ENCODE measurements around the gene MICU1. TPM values are rescaled to one million over a fixed set of nuclear protein-coding genes. Genes with fewer than 3 reads are reported as not detected.
A peak's percentile ranks its signal among the peaks of the same experiment; 100 is the strongest.

Gene MICU1
- total and polyA plus RNA-seq, 10 of the 15 experiments (the other 5 are each of a cell fraction or from before 2014, with no cell fraction given): 18.2 to 36.4 (median 22.2) TPM

DNA sequence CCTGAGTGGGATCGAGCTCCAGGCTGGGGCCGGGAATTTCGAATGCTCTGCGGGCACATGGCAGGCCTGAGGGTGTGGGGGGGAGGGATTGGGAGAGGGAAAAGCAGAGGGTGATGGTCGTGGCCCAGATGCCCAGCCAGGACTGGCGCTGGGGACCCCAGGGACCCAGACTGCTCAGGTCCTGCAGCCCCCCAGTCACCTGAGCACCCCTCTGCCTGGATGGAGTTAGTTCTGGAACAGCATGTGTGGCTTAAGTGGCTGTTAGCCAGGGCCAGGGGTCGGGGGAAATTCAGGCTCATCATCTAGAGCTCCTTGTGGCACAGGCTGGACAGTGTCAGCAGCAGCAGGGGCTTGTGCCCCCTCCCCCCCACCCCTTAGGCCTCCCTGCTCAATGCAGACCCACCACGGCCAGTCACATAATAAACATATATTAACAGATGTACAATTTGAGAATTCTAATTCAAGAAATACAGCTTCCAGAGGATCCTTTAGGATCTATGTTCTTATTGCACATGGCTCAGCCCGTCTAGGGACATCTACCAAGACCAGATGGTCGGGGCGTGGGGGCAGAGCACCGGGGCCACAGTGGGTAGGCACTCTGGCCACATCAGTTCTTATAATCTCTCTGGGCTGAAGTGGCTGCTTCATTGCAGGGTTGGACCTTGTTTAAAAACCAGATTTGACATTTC is 293.3 kb downstream of the MICU1 start:
- RAD21 ChIA-PET (ENCODE audit: unreplicated experiment): interaction anchor here (0.6 to 11.6 kb wide), 16 partner anchors 12 to 284 kb away, joined by 3 to 170 read pairs (median 10); partner anchors contain the start of gene DDIT4

More for the DNA sequence above, 293.3 kb downstream of the MICU1 start:
- no peak overlapping the region for H3K4me3 ChIP-seq
- POLR2A ChIA-PET: interaction anchor here (0.7 to 8.0 kb wide), 20 partner anchors 12 to 282 kb away, joined by 3 to 120 read pairs (median 5); partner anchors contain the start of genes ANAPC16, ASCC1 and DDIT4
- intact Hi-C loops (cut with micrococcal nuclease; ENCODE audit: unreplicated experiment): no loop called here
- H3K79me2 ChIP-seq (ENCODE audit: control insufficient read depth, insufficient read depth, low read length): no peaks in the 10 kb centered on the region; the same call in 1 of the 2 replicates
- no peaks in the 10 kb centered on the region for H3K9me3 ChIP-seq (replicated peaks; ENCODE audit: control insufficient read depth, insufficient read depth, low read length)
- no peak for FAIRE-seq
- DNase-seq (ENCODE audit: low read depth, low spot score): no peak
- peaks cover 82% of the 10 kb centered on the region for H3K4me1 ChIP-seq (ENCODE audit: control insufficient read depth, insufficient read depth, low read length)
- SMC1A ChIA-PET (ENCODE audit: uncharacterized antibody, unreplicated experiment): interaction anchor here (0.9 to 9.7 kb wide), 14 partner anchors 9 to 263 kb away, joined by 3 to 140 read pairs (median 4); partner anchors contain the start of genes ANAPC16, ASCC1 and DDIT4
- CTCF ChIA-PET: interaction anchor here (0.8 to 16.6 kb wide), 15 partner anchors 8 to 348 kb away, joined by 3 to 275 read pairs (median 7); partner anchors contain the start of gene DDIT4
- no peak for ATAC-seq
- peaks cover 12 to 15% of the 10 kb centered on the region in 2 experiments; a peak in 3 of 4 replicates for H3K36me3 ChIP-seq (ENCODE audit: control insufficient read depth in 2 of 2, insufficient read depth in 2 of 2, low read length in 1 of 2)
- H3K27ac ChIP-seq (ENCODE audit: control insufficient read depth, insufficient read depth): peak overlapping the region; percentile 95
- 31% methylated on average over 11 of the region's 12 CpGs for WGBS (ENCODE audit: insufficient coverage, insufficient replicate concordance, low lambda C conversion rate, missing lambda C conversion rate)
- peak overlapping the region; percentile 12; the same call in 1 of the 2 replicates for H3K4me2 ChIP-seq (ENCODE audit: control insufficient read depth, insufficient read depth)
- H3K9ac ChIP-seq (ENCODE audit: control insufficient read depth, insufficient read depth, low read length): peak overlapping the region; percentile 66
- TF ChIP-seq, protein P1, sequence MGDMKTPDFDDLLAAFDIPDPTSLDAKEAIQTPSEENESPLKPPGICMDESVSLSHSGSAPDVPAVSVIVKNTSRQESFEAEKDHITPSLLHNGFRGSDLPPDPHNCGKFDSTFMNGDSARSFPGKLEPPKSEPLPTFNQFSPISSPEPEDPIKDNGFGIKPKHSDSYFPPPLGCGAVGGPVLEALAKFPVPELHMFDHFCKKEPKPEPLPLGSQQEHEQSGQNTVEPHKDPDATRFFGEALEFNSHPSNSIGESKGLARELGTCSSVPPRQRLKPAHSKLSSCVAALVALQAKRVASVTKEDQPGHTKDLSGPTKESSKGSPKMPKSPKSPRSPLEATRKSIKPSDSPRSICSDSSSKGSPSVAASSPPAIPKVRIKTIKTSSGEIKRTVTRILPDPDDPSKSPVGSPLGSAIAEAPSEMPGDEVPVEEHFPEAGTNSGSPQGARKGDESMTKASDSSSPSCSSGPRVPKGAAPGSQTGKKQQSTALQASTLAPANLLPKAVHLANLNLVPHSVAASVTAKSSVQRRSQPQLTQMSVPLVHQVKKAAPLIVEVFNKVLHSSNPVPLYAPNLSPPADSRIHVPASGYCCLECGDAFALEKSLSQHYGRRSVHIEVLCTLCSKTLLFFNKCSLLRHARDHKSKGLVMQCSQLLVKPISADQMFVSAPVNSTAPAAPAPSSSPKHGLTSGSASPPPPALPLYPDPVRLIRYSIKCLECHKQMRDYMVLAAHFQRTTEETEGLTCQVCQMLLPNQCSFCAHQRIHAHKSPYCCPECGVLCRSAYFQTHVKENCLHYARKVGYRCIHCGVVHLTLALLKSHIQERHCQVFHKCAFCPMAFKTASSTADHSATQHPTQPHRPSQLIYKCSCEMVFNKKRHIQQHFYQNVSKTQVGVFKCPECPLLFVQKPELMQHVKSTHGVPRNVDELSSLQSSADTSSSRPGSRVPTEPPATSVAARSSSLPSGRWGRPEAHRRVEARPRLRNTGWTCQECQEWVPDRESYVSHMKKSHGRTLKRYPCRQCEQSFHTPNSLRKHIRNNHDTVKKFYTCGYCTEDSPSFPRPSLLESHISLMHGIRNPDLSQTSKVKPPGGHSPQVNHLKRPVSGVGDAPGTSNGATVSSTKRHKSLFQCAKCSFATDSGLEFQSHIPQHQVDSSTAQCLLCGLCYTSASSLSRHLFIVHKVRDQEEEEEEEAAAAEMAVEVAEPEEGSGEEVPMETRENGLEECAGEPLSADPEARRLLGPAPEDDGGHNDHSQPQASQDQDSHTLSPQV (IDR thresholded peaks at IDR 0.05): 0 out of 2 replicates have a peak, but pooled peaks have one; percentile 39
- TF ChIP-seq, protein P2, sequence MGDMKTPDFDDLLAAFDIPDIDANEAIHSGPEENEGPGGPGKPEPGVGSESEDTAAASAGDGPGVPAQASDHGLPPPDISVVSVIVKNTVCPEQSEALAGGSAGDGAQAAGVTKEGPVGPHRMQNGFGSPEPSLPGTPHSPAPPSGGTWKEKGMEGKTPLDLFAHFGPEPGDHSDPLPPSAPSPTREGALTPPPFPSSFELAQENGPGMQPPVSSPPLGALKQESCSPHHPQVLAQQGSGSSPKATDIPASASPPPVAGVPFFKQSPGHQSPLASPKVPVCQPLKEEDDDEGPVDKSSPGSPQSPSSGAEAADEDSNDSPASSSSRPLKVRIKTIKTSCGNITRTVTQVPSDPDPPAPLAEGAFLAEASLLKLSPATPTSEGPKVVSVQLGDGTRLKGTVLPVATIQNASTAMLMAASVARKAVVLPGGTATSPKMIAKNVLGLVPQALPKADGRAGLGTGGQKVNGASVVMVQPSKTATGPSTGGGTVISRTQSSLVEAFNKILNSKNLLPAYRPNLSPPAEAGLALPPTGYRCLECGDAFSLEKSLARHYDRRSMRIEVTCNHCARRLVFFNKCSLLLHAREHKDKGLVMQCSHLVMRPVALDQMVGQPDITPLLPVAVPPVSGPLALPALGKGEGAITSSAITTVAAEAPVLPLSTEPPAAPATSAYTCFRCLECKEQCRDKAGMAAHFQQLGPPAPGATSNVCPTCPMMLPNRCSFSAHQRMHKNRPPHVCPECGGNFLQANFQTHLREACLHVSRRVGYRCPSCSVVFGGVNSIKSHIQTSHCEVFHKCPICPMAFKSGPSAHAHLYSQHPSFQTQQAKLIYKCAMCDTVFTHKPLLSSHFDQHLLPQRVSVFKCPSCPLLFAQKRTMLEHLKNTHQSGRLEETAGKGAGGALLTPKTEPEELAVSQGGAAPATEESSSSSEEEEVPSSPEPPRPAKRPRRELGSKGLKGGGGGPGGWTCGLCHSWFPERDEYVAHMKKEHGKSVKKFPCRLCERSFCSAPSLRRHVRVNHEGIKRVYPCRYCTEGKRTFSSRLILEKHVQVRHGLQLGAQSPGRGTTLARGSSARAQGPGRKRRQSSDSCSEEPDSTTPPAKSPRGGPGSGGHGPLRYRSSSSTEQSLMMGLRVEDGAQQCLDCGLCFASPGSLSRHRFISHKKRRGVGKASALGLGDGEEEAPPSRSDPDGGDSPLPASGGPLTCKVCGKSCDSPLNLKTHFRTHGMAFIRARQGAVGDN (IDR thresholded peaks at IDR 0.05): peak; percentile 17; the same call in 1 of the 2 replicates
- TF ChIP-seq POLR2A (IDR thresholded peaks at IDR 0.05; ENCODE audit: low read depth, low read length) (peak; percentile 21; the same call in 1 of the 2 replicates), ASH2L (IDR thresholded peaks at IDR 0.05; ENCODE audit: borderline replicate concordance, low read depth) (no peak)
- in situ Hi-C loops (cut with MboI): loop anchor here (10.0 kb wide), 1 partner anchor 438 kb away; no protein-coding TSS in a partner anchor
- BruUV-seq (replicated peaks): TSS peak; percentile 88
- H2AFZ ChIP-seq (ENCODE audit: control insufficient read depth, low read depth, low read length): no peak overlapping the region
- no peaks in the 10 kb centered on the region for H4K20me1 ChIP-seq (ENCODE audit: control insufficient read depth, insufficient read depth)
- H3K27me3 ChIP-seq (replicated peaks in 1 of 2; ENCODE audit: control insufficient read depth in 2 of 2, insufficient read depth in 2 of 2, low read length in 1 of 2): no peaks in the 10 kb centered on the region

Measured in GM12878 (cell line).